Chondrocyte (in vitro differentiated cells): Measurements from ENCODE around the gene NSL1. TPM values are rescaled to one million over a fixed set of nuclear protein-coding genes. Genes with fewer than 3 reads are reported as not detected.

ENCODE experiments used
- DNase-seq: peaks from one replicate; pipeline ENCODE4 v3.0.0; 2021; ENCODE audit warnings: mixed read lengths, low spot score
- H3K27ac Mint-ChIP-seq: one replicate; pipeline ENCODE4 v1.8.0; 2021; ENCODE audit warnings: mild to moderate bottlenecking, moderate library complexity, mixed read lengths; ENCODE audit not compliant: unreplicated experiment
- H3K27me3 Mint-ChIP-seq: 2 replicates; pipeline ENCODE4 v1.8.0; 2021; ENCODE audit warnings: low read depth, mixed read lengths
- H3K36me3 Mint-ChIP-seq: 2 replicates; pipeline ENCODE4 v1.8.0; 2021; ENCODE audit warnings: low read depth, mixed read lengths
- H3K4me1 Mint-ChIP-seq: 2 replicates; pipeline ENCODE4 v1.8.0; 2021; ENCODE audit warnings: low read depth, mild to moderate bottlenecking, mixed read lengths
- H3K4me3 Mint-ChIP-seq: one replicate; pipeline ENCODE4 v1.8.0; 2021; ENCODE audit warnings: mild to moderate bottlenecking, moderate library complexity, mixed read lengths; ENCODE audit not compliant: unreplicated experiment
- H3K9me3 Mint-ChIP-seq: 2 replicates; pipeline ENCODE4 v1.8.0; 2021; ENCODE audit warnings: low read depth, mixed read lengths
- total RNA-seq: library from RNA; stranded (reverse); gene quantifications from 3 replicates; pipeline ENCODE4 v1.2.1, GENCODE V29; 2021
- TF ChIP-seq, protein P1 (sequence below): fragments of 200-600 bp; sonication (generic); IDR thresholded peaks from 2 replicates; pipeline ENCODE4 v1.5.0; 2021; ENCODE audit warnings: antibody characterized with exemption, mild to moderate bottlenecking, moderate library complexity

NSL1 gene
- total RNA-seq, 1 donor from 2014 or later, result 20.0 TPM

DNA sequence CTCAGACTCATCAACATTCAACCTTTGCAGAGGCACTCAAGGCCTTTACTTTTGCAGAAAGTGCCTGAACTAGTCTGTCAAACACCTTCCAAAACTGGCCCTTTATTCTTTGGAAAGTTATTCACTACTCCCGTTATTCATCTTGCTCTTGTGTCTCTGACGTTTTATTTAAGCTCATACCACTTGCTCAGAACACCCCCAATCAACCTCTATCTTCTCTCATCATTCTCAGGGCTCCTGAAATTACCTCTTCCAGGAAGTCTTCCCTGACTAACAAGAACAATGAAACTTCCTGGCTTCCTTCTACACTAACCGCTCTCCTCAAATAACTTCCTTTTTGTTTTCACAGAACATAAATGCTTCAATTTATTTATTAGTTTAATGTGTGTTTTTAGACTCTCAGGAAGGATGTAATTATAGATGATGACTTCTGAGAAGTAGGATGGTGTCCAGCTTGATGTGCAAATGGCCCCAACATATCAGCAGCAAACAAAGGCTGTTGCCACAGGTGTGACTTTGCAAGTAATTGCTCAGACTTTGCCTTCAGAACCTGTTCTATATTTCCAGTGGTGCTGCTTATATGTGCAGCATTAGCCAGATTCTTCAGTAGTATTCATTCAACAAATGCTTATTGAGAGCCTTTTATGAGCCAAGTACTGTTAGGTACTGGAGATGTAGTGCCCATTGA, 69.2 kb downstream of the NSL1 start:
- no peak for DNase-seq
- peaks cover 4% of the 10 kb centered on the region for H3K4me1 Mint-ChIP-seq
- no peak overlapping the region for H3K4me3 Mint-ChIP-seq
- H3K27me3 Mint-ChIP-seq, result peaks cover 3% of the 10 kb centered on the region
- H3K36me3 Mint-ChIP-seq, result no peaks in the 10 kb centered on the region
- H3K9me3 Mint-ChIP-seq, result peaks cover 2% of the 10 kb centered on the region
- TF ChIP-seq, protein P1, sequence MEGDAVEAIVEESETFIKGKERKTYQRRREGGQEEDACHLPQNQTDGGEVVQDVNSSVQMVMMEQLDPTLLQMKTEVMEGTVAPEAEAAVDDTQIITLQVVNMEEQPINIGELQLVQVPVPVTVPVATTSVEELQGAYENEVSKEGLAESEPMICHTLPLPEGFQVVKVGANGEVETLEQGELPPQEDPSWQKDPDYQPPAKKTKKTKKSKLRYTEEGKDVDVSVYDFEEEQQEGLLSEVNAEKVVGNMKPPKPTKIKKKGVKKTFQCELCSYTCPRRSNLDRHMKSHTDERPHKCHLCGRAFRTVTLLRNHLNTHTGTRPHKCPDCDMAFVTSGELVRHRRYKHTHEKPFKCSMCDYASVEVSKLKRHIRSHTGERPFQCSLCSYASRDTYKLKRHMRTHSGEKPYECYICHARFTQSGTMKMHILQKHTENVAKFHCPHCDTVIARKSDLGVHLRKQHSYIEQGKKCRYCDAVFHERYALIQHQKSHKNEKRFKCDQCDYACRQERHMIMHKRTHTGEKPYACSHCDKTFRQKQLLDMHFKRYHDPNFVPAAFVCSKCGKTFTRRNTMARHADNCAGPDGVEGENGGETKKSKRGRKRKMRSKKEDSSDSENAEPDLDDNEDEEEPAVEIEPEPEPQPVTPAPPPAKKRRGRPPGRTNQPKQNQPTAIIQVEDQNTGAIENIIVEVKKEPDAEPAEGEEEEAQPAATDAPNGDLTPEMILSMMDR, result no peak
- H3K27ac Mint-ChIP-seq, result no peak overlapping the region

DNA sequence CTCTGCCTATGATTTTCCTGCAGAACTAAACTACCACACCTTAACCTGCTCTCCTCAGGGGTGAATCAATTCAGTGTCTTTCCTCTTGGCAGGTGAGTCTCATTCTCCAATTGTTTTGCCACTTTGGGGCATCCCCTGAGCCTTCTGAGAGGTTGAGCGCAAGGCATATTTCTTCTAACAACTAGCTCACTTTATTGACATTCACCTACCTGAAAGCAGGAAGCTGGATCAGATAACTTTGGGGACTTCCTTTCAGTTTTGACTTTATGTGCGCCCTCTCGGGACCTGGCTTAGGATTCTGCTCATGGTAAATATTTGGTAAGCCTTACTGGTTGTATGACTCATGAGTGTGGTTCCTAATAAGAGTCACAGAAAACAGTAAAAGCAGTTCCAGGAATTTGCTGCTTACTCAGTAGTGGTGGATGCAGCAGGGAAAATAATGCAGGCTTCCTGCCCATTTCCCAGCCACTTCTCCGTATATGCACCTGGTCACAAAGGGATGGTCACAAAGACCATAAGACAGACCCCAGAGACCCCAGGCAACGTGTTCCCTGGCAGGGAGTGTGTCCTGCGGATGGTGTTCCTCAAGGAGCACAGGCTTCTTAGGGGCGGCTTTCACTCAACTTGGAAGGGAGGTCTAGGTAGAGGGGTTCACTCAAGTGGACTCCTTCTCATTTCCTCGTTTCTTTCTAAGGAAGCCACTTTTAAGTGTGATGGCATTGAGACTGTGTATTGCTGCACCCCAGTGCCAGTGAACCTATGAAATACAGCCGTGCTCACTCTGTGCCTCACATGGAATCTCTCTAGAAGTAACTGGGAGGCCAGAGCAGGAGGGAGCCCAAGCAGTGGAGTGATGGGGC, 70.0 kb downstream of the NSL1 start:
- peaks cover 3% of the 10 kb centered on the region for H3K27me3 Mint-ChIP-seq
- H3K9me3 Mint-ChIP-seq, result peaks cover 2% of the 10 kb centered on the region
- DNase-seq, result no peak
- H3K4me3 Mint-ChIP-seq, result no peak overlapping the region
- no peaks in the 10 kb centered on the region for H3K36me3 Mint-ChIP-seq
- TF ChIP-seq, protein P1, result no peak
- H3K4me1 Mint-ChIP-seq, result peaks cover 4% of the 10 kb centered on the region
- no peak overlapping the region for H3K27ac Mint-ChIP-seq

DNA sequence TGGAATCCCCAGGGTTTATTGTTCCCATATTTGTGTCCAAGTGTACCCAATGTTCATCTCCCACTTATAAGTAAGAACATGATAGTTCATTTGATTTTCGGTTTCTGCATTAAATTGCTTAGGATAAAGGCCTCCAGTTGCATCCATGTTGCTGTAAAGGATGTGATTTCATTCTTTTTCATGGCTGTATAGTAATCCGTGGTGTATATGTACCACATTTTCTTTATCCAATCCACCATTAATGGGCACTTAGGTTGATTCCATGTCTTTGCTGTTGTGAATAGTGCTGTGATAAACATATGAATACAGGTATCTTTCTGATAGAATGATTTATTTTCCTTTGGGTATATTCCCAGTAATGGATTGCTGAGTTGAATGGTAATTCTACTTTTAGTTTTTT, 71.9 kb downstream of the NSL1 start:
- Mint-ChIP-seq H3K9me3 (peaks cover 2% of the 10 kb centered on the region), H3K27me3 (peaks cover 3% of the 10 kb centered on the region), H3K4me3 (no peak overlapping the region), H3K4me1 (peaks cover 4% of the 10 kb centered on the region), H3K27ac (no peak overlapping the region), H3K36me3 (no peaks in the 10 kb centered on the region)
- TF ChIP-seq, protein P1, result no peak
- no peak for DNase-seq

DNA sequence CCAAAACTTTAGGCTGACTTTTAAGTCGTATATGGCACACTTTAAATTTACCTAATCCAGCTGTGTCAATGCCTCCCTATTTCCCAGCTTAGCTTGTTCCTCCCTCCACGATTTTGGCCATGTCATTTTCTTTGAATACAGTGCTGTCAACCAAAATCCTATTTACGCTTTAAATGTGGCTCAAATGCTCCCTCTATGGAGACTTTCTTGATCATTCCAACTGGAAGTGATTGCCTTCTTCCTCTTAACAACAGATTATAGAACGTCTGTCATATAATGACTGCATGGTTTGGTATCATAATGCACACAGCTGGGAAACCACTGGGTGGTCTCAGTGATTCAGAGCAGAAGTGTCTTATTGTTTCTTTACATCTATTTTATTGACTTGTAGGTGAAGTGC, 73.1 kb downstream of the NSL1 start:
- TF ChIP-seq, protein P1, result peak; percentile 68
- no peak for DNase-seq
- H3K4me1 Mint-ChIP-seq, result peaks cover 4% of the 10 kb centered on the region
- H3K27ac Mint-ChIP-seq, result no peak overlapping the region
- H3K9me3 Mint-ChIP-seq, result peaks cover 2% of the 10 kb centered on the region
- H3K27me3 Mint-ChIP-seq, result peaks cover 3% of the 10 kb centered on the region
- H3K36me3 Mint-ChIP-seq, result no peaks in the 10 kb centered on the region
- no peak overlapping the region for H3K4me3 Mint-ChIP-seq

DNA sequence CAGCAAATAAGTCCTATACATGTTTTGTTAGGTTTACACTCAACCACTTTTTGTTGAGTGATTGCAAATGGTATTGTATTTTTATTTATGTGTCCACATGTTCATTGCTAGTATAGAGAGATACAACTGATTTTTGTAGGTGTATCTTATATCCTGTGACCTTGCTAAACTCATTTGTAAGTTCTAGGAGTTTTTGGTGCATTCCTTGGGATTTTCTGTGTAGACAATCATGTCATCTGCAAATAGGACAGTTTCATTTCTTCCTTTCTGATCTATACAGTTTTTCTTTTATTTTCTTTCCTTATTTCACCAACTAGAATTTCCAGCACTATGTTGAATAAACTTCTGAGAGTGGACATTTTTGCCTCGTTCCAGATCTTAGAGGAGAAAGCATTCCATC, 75.4 kb downstream of the NSL1 start:
- TF ChIP-seq, protein P1, result no peak
- no peak overlapping the region for H3K4me3 Mint-ChIP-seq
- H3K4me1 Mint-ChIP-seq, result peaks cover 3% of the 10 kb centered on the region
- peaks cover 3% of the 10 kb centered on the region for H3K27me3 Mint-ChIP-seq
- no peaks in the 10 kb centered on the region for H3K9me3 Mint-ChIP-seq
- no peak for DNase-seq
- H3K36me3 Mint-ChIP-seq, result no peaks in the 10 kb centered on the region
- H3K27ac Mint-ChIP-seq, result no peak overlapping the region
